22Rv1 (cell line): ENCODE measurements around the gene RHBDD1.

Experiments used
- ZFX ChIP-seq: fragments of 450-650 bp; IDR thresholded peaks from 2 replicates; pipeline ENCODE4 v1.6.1; 2017; ENCODE audit warnings: antibody characterized with exemption, borderline replicate concordance
- TF ChIP-seq, protein P1 (sequence below): fragments of 450-650 bp; IDR thresholded peaks from 2 replicates; pipeline ENCODE4 v1.5.1; 2017; ENCODE audit warnings: mild to moderate bottlenecking

- TF ChIP-seq, protein P1, sequence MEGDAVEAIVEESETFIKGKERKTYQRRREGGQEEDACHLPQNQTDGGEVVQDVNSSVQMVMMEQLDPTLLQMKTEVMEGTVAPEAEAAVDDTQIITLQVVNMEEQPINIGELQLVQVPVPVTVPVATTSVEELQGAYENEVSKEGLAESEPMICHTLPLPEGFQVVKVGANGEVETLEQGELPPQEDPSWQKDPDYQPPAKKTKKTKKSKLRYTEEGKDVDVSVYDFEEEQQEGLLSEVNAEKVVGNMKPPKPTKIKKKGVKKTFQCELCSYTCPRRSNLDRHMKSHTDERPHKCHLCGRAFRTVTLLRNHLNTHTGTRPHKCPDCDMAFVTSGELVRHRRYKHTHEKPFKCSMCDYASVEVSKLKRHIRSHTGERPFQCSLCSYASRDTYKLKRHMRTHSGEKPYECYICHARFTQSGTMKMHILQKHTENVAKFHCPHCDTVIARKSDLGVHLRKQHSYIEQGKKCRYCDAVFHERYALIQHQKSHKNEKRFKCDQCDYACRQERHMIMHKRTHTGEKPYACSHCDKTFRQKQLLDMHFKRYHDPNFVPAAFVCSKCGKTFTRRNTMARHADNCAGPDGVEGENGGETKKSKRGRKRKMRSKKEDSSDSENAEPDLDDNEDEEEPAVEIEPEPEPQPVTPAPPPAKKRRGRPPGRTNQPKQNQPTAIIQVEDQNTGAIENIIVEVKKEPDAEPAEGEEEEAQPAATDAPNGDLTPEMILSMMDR: no peak
- no peak for TF ChIP-seq ZFX
Measured at GRCh38 chr2:226790011-226790410, 45.8 kb upstream of the RHBDD1 start.
